GM12801 (cell line): ENCODE results near the gene CPNE7.

Experiments used
- TF ChIP-seq, protein P1 (sequence below): IDR thresholded peaks from one replicate; pipeline ENCODE4 v1.5.1; 2011; ENCODE audit warnings: control low read depth; ENCODE audit not compliant: insufficient read length; ENCODE audit errors: extremely low read depth

The CPNE7 gene

GRCh38 chr16:89536886-89537548 is 38.5 kb upstream of the CPNE7 start:
- TF ChIP-seq, protein P1, sequence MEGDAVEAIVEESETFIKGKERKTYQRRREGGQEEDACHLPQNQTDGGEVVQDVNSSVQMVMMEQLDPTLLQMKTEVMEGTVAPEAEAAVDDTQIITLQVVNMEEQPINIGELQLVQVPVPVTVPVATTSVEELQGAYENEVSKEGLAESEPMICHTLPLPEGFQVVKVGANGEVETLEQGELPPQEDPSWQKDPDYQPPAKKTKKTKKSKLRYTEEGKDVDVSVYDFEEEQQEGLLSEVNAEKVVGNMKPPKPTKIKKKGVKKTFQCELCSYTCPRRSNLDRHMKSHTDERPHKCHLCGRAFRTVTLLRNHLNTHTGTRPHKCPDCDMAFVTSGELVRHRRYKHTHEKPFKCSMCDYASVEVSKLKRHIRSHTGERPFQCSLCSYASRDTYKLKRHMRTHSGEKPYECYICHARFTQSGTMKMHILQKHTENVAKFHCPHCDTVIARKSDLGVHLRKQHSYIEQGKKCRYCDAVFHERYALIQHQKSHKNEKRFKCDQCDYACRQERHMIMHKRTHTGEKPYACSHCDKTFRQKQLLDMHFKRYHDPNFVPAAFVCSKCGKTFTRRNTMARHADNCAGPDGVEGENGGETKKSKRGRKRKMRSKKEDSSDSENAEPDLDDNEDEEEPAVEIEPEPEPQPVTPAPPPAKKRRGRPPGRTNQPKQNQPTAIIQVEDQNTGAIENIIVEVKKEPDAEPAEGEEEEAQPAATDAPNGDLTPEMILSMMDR = no peak

DNA sequence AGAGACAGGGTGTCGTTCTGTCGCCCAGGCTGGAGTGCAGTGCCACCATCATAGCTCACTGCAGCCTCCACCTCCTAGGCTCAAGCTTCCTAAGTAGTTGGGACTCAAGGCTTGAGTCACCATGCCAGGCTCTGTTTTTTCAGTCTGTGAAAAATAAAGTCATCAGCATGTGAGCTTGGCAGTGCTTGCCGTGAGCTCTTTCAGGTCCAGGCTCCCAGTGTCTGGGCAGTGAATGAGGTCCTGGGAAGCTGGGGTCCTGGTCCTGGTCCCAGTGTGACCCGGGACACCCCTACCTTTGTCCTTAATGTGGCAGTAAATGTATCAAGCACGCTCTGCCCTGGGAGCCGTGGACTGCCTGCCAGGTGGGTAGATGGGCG is 38.0 kb upstream of the CPNE7 start:
- TF ChIP-seq, protein P1 = no peak

DNA sequence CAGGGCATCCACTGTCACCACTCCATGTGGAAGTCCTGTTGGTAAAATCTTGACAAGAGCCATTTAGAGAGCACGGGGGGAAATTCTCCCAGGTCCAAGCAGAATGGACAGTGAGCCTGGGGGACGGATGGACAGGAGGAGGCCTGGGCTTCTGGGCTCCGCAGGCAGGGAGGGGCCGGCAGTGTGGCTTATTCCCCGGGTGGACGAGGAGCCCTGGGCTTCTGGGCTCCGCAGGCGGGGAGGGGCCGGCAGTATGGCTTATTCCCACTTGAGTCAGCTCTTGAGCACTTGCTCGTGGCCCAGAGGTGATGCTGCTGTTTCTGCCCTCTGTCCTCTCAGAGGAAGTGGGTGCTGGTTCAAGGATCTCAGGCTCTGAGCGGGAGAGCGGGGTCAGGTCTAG is 37.3 kb upstream of the CPNE7 start:
- TF ChIP-seq, protein P1 = no peak

DNA sequence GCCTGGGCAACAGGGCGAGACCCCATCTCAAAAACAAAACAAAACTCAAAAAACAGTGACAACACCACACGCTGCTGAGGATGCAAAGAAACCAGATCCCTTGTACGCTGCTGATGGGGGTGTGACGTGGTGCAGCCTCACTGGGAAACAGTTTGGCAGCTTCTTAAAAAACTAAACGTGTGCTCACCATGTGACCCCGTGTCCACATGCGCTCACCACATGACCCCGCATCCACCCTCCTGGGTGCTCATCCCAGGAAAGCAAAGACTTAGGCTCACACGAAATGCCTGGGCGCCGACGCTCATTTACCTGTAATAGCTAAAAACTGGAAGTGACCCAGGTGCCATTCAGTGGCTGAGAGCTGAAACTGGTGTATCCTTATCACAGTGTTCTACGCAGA is 35.0 kb upstream of the CPNE7 start:
- TF ChIP-seq, protein P1 = no peak

GRCh38 chr16:89541792-89542191 is 33.8 kb upstream of the CPNE7 start:
- TF ChIP-seq, protein P1 = no peak

DNA sequence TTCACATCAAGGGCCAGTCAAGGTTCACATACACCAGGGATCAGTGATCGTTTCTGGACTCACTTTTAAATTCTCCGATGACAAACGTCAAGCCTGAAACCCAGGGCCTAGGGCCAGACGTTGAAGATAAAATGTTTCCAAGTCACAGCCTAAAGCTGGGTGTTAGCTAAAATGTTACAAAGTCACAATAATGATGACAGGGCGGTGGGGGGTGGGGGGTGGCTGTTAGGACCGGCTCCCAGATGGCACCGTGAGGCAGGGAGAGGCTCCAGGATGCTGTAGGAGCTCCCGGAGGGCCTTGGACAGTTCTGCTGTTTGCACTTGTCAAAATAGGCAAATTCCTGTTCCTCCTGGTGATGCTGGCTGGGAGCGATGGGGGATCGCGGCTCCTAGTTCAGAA is 31.4 kb upstream of the CPNE7 start:
- TF ChIP-seq, protein P1 = no peak

DNA sequence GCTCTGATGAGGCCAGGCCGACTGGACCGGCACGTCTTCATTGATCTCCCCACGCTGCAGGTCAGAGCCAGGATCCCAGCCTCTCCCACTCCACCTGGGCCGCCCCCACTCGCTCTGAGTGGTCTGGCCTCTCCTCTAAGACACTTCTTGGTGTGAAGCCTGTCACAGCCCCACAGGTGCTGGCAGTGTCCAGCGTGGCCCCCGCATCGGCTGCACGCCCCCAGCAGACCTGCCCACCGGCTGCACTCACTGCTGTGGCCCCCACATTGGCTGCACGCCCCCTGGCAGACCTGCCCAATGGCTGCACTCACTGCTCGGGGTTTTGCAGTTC is 30.9 kb upstream of the CPNE7 start:
- TF ChIP-seq, protein P1 = no peak
